Skeletal muscle cell (primary cell): Measurements from ENCODE around the gene SLC5A11.

Experiments used
- DNase-seq: peaks from one replicate; pipeline ENCODE4 v3.0.0-alpha.2; 2010; ENCODE audit warnings: low read depth
- H3K4me3 ChIP-seq: 2 replicates; pipeline ENCODE4 v1.5.1; 2011; ENCODE audit warnings: low read depth, mild to moderate bottlenecking, control low read depth, low read length, moderate library complexity

The SLC5A11 gene

GRCh38 chr16:24953306-24953705, 107.5 kb downstream of the SLC5A11 start:
- H3K4me3 ChIP-seq = no peak overlapping the region
- DNase-seq = no peak

- no peak overlapping the region for H3K4me3 ChIP-seq
- no peak for DNase-seq
Measured at GRCh38 chr16:24953721-24954120, 108.0 kb downstream of the SLC5A11 start.

- no peak overlapping the region for H3K4me3 ChIP-seq
- no peak for DNase-seq
Measured at GRCh38 chr16:24954137-24954536, 108.4 kb downstream of the SLC5A11 start.

- no peak for DNase-seq
- H3K4me3 ChIP-seq = no peak overlapping the region
Measured at GRCh38 chr16:24955975-24956731, 110.4 kb downstream of the SLC5A11 start.

GRCh38 chr16:24957887-24958286, 112.1 kb downstream of the SLC5A11 start:
- no peak overlapping the region for H3K4me3 ChIP-seq
- no peak for DNase-seq
